Measurements from ENCODE around the gene ALAS1. TPM values are rescaled to one million over a fixed set of nuclear protein-coding genes. Genes with fewer than 3 reads are reported as not detected.

ALAS1 gene
- total and polyA plus RNA-seq, 2 of the 13 experiments (the other 11 are each of a cell fraction or from before 2014, with no cell fraction given) = 36.0 to 43.2 TPM

DNA sequence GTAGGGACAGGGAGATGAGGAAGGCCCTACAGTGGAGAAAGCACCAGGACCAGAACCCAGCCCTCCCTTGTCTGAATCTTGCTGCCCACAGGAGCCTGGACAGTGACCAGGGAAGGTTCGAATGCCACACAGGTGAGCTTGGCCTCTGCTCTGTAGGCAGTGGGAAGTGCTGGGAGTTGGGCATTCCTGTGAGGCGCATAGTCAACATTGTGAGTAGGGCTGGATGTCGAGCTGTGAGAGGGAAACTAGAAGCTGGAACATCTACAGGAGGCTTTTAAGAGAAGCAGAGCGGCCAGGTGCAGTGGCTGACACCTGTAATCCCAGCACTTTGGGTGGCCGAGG is 20.3 kb upstream of the ALAS1 start (continued):
- TF ChIP-seq ZNF772 (CRISPR knock-in tag; IDR thresholded peaks at IDR 0.05) = 0 out of 2 replicates have a peak, but pooled peaks have one; percentile 13
- TF ChIP-seq ZNF7 (CRISPR knock-in tag; IDR thresholded peaks at IDR 0.05) = no peak
- no peak for TF ChIP-seq SNAPC5 (CRISPR knock-in tag; IDR thresholded peaks at IDR 0.05; ENCODE audit: borderline replicate concordance)
- TF ChIP-seq FOXO1 (CRISPR knock-in tag; IDR thresholded peaks at IDR 0.05) = no peak
- TF ChIP-seq RFXAP (CRISPR knock-in tag; IDR thresholded peaks at IDR 0.05; ENCODE audit: borderline replicate concordance) = no peak; the same call in 1 of the 2 replicates
- peak; percentile 71; the same call in 1 of the 2 replicates for TF ChIP-seq ZNF891 (CRISPR knock-in tag; IDR thresholded peaks at IDR 0.05)
- TF ChIP-seq, protein P1, sequence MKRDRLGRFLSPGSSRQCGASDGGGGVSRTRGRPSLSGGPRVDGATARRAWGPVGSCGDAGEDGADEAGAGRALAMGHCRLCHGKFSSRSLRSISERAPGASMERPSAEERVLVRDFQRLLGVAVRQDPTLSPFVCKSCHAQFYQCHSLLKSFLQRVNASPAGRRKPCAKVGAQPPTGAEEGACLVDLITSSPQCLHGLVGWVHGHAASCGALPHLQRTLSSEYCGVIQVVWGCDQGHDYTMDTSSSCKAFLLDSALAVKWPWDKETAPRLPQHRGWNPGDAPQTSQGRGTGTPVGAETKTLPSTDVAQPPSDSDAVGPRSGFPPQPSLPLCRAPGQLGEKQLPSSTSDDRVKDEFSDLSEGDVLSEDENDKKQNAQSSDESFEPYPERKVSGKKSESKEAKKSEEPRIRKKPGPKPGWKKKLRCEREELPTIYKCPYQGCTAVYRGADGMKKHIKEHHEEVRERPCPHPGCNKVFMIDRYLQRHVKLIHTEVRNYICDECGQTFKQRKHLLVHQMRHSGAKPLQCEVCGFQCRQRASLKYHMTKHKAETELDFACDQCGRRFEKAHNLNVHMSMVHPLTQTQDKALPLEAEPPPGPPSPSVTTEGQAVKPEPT (CRISPR knock-in tag; IDR thresholded peaks at IDR 0.05; ENCODE audit: low read depth) = 0 out of 2 replicates have a peak, but pooled peaks have one; percentile 11
- no peak for TF ChIP-seq WIZ (CRISPR knock-in tag; IDR thresholded peaks at IDR 0.05)
- no peak for TF ChIP-seq IKZF4 (CRISPR knock-in tag; IDR thresholded peaks at IDR 0.05; ENCODE audit: borderline replicate concordance, low read depth, not compliant biosample characterization)
- TF ChIP-seq NPAS2 (CRISPR knock-in tag; IDR thresholded peaks at IDR 0.05; ENCODE audit: borderline replicate concordance) = no peak
- TF ChIP-seq UBTF (CRISPR knock-in tag; IDR thresholded peaks at IDR 0.05) = no peak
- TF ChIP-seq GTF3A (CRISPR knock-in tag; conservative IDR thresholded peaks at IDR 0.05) = no peak
- 0 out of 4 replicates have a peak, but pooled peaks of 1 of the 2 experiments have one; percentile 1 for TF ChIP-seq HMGXB4 (CRISPR knock-in tag; IDR thresholded peaks at IDR 0.05; ENCODE audit: borderline replicate concordance in 1 of 2, low read depth in 1 of 2)
- 0 out of 2 replicates have a peak, but pooled peaks have one; percentile 18 for TF ChIP-seq TFE3 (CRISPR knock-in tag; IDR thresholded peaks at IDR 0.05)
- no peak for TF ChIP-seq ZNF784 (CRISPR knock-in tag; IDR thresholded peaks at IDR 0.05; ENCODE audit: borderline replicate concordance)
- TF ChIP-seq ZNF563 (CRISPR knock-in tag; IDR thresholded peaks at IDR 0.05) = 0 out of 2 replicates have a peak, but pooled peaks have one; percentile 21
- no peak for TF ChIP-seq ZNF24 (IDR thresholded peaks at IDR 0.05)
- TF ChIP-seq, protein P2, sequence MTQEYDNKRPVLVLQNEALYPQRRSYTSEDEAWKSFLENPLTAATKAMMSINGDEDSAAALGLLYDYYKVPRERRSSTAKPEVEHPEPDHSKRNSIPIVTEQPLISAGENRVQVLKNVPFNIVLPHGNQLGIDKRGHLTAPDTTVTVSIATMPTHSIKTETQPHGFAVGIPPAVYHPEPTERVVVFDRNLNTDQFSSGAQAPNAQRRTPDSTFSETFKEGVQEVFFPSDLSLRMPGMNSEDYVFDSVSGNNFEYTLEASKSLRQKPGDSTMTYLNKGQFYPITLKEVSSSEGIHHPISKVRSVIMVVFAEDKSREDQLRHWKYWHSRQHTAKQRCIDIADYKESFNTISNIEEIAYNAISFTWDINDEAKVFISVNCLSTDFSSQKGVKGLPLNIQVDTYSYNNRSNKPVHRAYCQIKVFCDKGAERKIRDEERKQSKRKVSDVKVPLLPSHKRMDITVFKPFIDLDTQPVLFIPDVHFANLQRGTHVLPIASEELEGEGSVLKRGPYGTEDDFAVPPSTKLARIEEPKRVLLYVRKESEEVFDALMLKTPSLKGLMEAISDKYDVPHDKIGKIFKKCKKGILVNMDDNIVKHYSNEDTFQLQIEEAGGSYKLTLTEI (CRISPR knock-in tag; conservative IDR thresholded peaks at IDR 0.05) = no peak
- TF ChIP-seq ZKSCAN8 (CRISPR knock-in tag; IDR thresholded peaks at IDR 0.05; ENCODE audit: borderline replicate concordance) = no peak

Measured in HepG2 (cell line).